NB4 (cell line): ENCODE data around the gene VMAC.

Source experiments
- DNase-seq: peaks from one replicate; pipeline ENCODE4 v3.0.0; 2010; ENCODE audit warnings: low read depth
- H3K4me3 ChIP-seq: one replicate; pipeline ENCODE4 v1.5.1; 2011; ENCODE audit warnings: mild to moderate bottlenecking, low read depth, low read length, moderate library complexity
- CTCF ChIP-seq: IDR thresholded peaks from one replicate; pipeline ENCODE4 v1.5.1; 2012; ENCODE audit warnings: low read depth, low read length
- MAX ChIP-seq: IDR thresholded peaks from 2 replicates; pipeline ENCODE4 v1.6.1; 2011; ENCODE audit warnings: low read depth, low read length
- MYC ChIP-seq: IDR thresholded peaks from 2 replicates; pipeline ENCODE4 v1.6.1; 2011; ENCODE audit warnings: low read depth, low read length
- POLR2A ChIP-seq: IDR thresholded peaks from 2 replicates; pipeline ENCODE4 v1.6.1; 2011; ENCODE audit warnings: mild to moderate bottlenecking; ENCODE audit not compliant: insufficient read length; ENCODE audit errors: extremely low read depth

Gene VMAC

GRCh38 chr19:5922161-5922545 is 17.5 kb downstream of the VMAC start:
- no peak for DNase-seq
- TF ChIP-seq MAX, result no peak
- no peak for TF ChIP-seq MYC
- TF ChIP-seq POLR2A, result no peak
- no peak for TF ChIP-seq CTCF

GRCh38 chr19:5923356-5923755 is 18.7 kb downstream of the VMAC start:
- DNase-seq, result no peak
- TF ChIP-seq POLR2A (no peak), CTCF (no peak), MAX (no peak), MYC (no peak)
- no peak overlapping the region for H3K4me3 ChIP-seq

More at GRCh38 chr19:5922161-5922545, 17.5 kb downstream of the VMAC start:
- H3K4me3 ChIP-seq, result no peak overlapping the region

GRCh38 chr19:5925830-5926427 is 21.3 kb downstream of the VMAC start:
- no peak for DNase-seq
- TF ChIP-seq CTCF (no peak), MAX (no peak), POLR2A (no peak), MYC (no peak)
- no peak overlapping the region for H3K4me3 ChIP-seq

- DNase-seq, result no peak
- no peak overlapping the region for H3K4me3 ChIP-seq
- TF ChIP-seq CTCF, result no peak
- no peak for TF ChIP-seq POLR2A
- TF ChIP-seq MYC, result no peak
- no peak for TF ChIP-seq MAX
Measured at GRCh38 chr19:5926641-5927440, 22.2 kb downstream of the VMAC start.

- H3K4me3 ChIP-seq, result no peak overlapping the region
- no peak for TF ChIP-seq MAX
- no peak for TF ChIP-seq CTCF
- TF ChIP-seq MYC, result no peak
- no peak for TF ChIP-seq POLR2A
Measured at GRCh38 chr19:5927441-5927821, 22.8 kb downstream of the VMAC start.

More at GRCh38 chr19:5927441-5927821, 22.8 kb downstream of the VMAC start:
- no peak for DNase-seq
